Measurements from ENCODE around the gene GALR1.
A peak's percentile ranks its signal among the peaks of the same experiment; 100 is the strongest.
"Not testable (repeated sequence)": the region's sequence is repeated elsewhere in the genome, so short reads cannot be mapped to it uniquely, and the experiment has no call there.

The GALR1 gene

GRCh38 chr18:77250926-77251729, 1.5 kb downstream of the GALR1 start:
- peak; percentile 25 for DNase-seq

- DNase-seq, result no peak
Observed at GRCh38 chr18:77251730-77252050, 2.0 kb downstream of the GALR1 start.

GRCh38 chr18:77254711-77255405, 5.2 kb downstream of the GALR1 start:
- DNase-seq, result peak; percentile 25

- peak; percentile 2 for DNase-seq
Observed at GRCh38 chr18:77255426-77256105, 5.9 kb downstream of the GALR1 start.

GRCh38 chr18:77262643-77263465, 13.2 kb downstream of the GALR1 start:
- no peak for DNase-seq

GRCh38 chr18:77263466-77263763, 13.8 kb downstream of the GALR1 start:
- DNase-seq, result no peak

- no peak for DNase-seq
Observed at GRCh38 chr18:77267969-77268368, 18.3 kb downstream of the GALR1 start.

GRCh38 chr18:77268456-77268855, 18.8 kb downstream of the GALR1 start:
- no peak for DNase-seq

GRCh38 chr18:77271576-77272481, 22.2 kb downstream of the GALR1 start:
- DNase-seq, result peak; percentile 4

GRCh38 chr18:77290841-77291240, 41.2 kb downstream of the GALR1 start:
- not testable (repeated sequence) for DNase-seq

- DNase-seq, result no peak
Observed at GRCh38 chr18:77298172-77298571, 48.5 kb downstream of the GALR1 start.

GRCh38 chr18:77299706-77300105, 50.1 kb downstream of the GALR1 start:
- DNase-seq, result no peak

GRCh38 chr18:77300579-77300978, 50.9 kb downstream of the GALR1 start:
- peak; percentile 14 for DNase-seq

- peak; percentile 29 for DNase-seq
Observed at GRCh38 chr18:77304268-77304667, 54.6 kb downstream of the GALR1 start.

- no peak for DNase-seq
Observed at GRCh38 chr18:77305676-77306075, 56.0 kb downstream of the GALR1 start.

GRCh38 chr18:77308216-77308615, 58.6 kb downstream of the GALR1 start:
- DNase-seq, result no peak

GRCh38 chr18:77314511-77314910, 64.9 kb downstream of the GALR1 start:
- no peak for DNase-seq

- DNase-seq, result no peak
Observed at GRCh38 chr18:77314952-77315351, 65.3 kb downstream of the GALR1 start.

GRCh38 chr18:77316008-77316407, 66.4 kb downstream of the GALR1 start:
- DNase-seq, result no peak

- DNase-seq, result no peak
Observed at GRCh38 chr18:77316641-77317040, 67.0 kb downstream of the GALR1 start.

- DNase-seq, result peak; percentile 32
Observed at GRCh38 chr18:77320971-77321559, 71.4 kb downstream of the GALR1 start.

All from eye (tissue), 1 donor.